SW 1271 (cell line): Measurements from ENCODE around the gene SESTD1.

Experiments used
- DNase-seq, 2 experiments: peaks; one replicate each; lab custom pipeline; 2025; lab: John Stamatoyannopoulos, UW

The SESTD1 gene

DNA sequence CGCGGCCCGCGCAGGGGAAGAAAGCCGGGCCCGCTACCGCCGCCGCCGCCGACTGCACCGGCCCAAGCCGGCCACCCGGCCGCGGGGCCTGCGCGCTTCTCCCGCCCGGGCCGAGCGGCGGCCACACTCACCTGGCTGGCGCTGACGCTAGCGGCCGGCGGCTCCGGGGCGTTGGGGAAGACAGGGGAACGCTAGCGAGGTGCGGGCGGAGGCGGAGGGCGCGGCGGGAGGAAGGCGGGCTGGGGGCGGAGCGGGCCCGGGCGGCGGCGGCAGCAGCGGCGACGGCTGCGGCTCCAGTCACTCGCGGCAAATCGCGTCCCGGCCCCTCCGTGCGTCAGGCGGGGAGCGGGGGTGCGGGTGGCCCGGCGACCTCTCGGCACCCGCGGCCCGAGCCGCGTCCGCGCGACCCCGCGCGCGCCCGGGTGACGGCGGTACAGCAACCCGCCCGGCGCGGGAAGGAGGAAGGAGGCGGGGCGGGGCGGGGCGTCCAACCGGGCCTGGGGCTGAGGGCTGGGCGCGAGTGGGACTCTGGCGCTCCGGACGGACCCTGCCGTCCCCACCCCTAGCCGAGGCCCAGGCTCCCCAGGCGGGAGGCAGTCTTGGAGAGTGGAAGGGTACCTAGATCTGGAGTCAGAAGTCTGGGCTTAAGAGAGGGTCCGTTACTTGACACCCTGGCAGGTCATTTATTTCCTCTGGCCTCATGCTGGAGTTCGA lies at the start of gene SESTD1:
TSS of gene SESTD1 (minus strand) at position 465 of the 714 bp plus-strand sequence. CDS start 72,991 bp downstream, outside the sequence.
- DNase-seq: peak in 1 of 2 experiments; percentile 24

DNA sequence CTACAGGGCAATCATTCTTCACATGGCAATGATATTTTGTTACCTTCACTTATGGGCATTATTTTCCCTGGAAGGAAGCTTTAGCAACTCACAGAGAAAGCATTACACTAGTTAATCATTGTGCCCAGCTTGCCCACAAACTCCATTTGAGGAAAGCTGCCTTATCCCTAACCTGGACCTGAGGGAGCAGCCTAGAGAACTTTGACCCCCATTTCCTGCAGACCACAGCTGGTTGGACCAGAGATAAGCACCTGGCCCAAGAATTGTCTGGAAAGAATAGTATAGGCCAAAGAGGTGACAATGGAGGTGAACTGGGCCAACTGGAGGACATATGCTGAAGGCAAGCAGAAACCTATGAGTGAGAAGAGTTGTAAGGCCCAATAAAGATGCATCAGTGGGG lies 48.4 kb upstream of the SESTD1 start:
- no peak for DNase-seq

- no peak for DNase-seq
Measured at GRCh38 chr2:179311101-179311500, 46.5 kb upstream of the SESTD1 start.

DNA sequence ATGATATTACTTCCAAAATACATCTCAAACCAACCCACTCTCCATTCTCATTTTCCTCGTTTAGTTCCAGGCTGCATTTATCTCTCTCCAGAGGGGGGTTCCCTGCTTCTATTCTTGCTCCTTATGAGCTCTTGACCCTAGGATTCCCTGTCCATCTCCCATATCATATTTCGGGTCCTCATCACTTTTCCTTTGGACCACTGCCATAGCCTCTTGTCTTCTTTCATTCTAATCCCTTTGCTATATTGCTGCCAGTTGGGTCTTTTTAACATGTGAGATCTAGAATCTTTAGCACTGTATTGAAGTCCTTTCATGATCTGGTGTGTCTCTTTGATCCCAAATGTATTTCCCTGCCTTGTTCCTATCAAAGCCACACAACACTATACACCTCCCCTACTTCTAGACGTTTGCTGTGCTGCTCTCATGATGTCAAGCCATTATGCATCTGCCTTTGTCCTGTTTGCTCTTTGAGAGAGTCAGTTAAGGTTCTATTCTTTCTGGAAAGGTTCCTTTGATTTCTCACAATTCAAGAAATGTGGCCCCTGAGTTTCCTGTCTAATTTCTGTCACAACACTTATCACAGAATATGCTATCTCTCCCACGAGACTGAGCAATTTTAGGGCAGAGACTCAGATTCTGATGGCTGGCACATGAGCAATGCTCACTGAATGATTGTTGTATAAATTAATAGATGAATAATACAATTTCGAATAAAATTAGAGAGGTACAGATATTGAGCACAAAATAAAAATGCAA lies 43.2 kb upstream of the SESTD1 start:
- DNase-seq: no peak

DNA sequence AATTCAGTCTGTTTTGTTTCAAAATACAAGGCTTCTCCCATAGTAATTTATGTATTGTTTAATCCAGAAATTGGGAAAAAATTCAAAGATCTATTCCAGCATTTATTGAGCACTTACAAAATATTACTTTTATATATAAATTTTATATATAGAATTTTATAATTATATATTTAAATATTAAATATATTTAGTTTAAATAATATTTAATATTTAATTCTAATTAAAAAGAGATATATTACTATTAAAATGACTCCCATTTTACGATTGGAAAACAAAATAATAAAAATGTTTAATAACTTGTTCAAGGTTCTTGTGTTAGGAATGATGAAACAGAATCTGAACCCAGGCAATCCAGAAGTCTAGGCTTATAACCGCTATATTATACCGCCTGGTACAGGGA lies 40.5 kb upstream of the SESTD1 start:
- no peak for DNase-seq

DNA sequence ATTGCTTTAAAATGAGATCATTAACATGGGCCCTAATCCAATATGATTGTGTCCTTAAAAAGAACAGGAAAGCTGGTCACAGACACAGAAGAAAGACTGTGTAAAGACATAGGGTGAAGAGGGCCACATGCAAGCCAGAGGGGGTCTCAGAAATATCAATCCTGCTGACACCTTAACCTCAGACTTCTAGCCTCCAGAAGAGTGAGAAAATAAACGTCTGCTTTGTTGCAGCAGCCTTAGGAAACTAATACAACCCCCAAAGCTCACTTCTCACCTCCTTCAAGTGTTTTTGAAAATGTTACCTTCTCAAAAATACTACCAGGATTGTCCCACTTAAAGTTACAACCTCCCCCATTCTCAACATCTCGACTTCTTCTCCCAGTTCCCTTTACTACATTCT lies 39.8 kb upstream of the SESTD1 start:
- no peak for DNase-seq

GRCh38 chr2:179302764-179303571 lies 38.3 kb upstream of the SESTD1 start:
- no peak for DNase-seq

DNA sequence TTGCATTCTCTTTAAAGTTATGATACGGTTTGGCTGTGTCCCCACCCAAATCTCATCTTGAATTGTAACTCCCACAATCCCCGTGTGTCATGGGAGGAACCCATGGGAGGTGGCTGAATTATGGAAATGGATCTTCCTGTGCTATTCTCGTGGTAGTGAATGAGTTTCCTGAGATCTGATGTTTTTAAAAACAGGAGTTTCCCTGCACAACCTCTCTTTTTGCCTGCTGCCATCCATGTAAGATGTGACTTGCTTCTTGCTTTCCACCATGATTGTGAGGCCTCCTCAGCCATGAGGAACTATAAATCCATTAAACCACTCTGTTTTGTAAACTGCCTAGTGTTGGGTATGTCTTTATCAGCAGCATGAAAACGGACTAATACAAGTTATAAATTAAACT lies 37.5 kb upstream of the SESTD1 start:
- DNase-seq: no peak

DNA sequence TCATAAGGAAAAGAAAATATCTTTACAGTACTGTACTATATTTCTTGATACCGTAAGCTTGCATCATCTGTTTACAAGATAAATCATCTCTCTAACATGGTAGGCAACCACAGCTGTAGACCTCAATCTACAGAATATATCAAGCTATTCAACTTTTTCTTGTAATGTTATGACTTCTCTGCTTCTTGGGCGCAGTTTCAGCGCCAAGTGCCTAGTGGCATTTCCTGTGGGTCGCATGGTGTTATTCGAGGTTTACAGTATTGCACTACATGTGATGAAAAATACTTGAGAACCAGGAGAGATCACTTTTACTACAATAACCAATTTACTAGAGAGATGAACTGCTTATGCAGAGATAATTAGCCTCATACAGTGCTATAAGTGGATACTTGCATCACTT lies 34.0 kb upstream of the SESTD1 start:
- DNase-seq: no peak

- DNase-seq: no peak
Measured at GRCh38 chr2:179297927-179298326, 33.3 kb upstream of the SESTD1 start.

GRCh38 chr2:179290329-179290728 lies 25.7 kb upstream of the SESTD1 start:
- no peak for DNase-seq

DNA sequence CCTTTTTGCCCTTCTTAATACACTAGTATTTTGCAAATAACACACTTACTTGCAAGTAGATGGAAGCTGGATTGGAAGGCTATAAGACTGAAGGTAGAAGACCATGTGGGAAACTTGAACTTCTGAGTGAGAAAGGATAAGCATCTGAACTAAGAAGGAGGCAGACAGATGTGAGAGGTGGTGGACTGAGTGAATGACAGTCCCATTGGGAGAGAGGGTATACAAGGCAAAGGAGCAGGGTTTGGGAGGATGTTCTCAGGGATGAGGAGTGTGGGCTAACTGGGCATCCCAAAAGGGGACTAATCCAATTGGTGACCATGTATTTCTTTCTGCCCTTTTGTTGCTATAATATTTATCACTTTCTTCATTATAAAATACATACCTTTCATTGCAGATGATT lies 20.4 kb upstream of the SESTD1 start:
- no peak for DNase-seq

- no peak for DNase-seq
Measured at GRCh38 chr2:179277429-179278196, 13.0 kb upstream of the SESTD1 start.

DNA sequence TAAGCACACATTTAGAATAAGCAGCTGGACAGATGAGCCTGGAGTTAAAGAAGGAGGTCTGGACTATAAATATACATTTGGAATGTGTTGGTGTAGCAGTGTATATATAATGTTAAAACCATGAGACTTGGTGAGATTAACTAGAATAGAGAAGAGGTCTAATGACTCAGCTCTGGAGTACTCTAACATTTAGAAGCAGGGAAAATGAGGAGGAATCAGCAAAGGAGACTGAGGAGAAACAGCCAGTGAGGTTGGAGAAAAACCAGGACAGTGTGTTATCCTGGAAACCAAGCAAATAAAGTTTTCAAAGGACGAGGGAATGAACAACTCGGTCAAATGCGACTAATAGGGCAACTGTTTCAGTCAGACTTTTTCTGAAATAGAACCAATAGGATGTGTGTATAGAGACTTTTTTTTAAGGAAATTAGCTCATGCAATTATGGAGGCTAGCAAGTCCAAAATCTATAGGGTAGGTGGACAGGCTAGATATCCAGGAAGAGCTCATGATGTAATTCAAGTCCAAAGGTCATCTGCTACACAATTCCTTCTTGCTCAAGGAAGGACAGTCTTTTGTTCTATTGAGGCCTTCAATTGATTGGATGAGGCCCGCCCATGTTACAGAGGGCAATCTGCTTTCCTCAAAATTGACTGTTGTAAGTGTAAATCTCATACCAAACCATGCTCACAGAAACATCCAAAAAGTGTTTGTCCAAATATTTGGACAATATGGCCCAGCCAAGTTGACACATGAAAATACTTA lies 10.8 kb upstream of the SESTD1 start:
- no peak for DNase-seq

- no peak for DNase-seq
Measured at GRCh38 chr2:179274749-179275148, 10.1 kb upstream of the SESTD1 start.

DNA sequence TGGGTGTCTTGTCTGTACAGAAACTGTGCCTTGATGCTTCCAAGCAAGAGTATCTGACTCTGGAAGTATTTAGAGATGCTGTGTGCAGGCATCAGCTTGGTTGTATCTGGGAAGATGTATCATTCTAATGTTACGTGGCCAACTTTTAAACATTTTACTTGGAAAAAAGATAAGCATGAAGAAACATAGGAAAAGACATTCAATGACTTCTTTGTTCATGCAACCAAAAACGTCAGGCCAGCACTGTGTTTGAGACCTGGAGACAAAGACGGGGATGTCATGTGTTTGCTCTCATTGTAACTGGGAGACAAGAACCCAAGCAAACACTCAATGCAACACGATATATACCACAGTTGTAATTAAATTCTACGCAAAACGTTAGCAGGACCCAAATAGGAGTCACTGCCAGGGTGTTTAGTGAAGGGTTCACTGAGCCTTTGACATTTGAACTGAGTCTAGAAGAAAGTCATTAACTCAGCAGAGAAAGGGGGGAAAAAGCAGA lies 8.9 kb upstream of the SESTD1 start:
- no peak for DNase-seq

GRCh38 chr2:179272406-179273192 lies 8.0 kb upstream of the SESTD1 start:
- DNase-seq: no peak

DNA sequence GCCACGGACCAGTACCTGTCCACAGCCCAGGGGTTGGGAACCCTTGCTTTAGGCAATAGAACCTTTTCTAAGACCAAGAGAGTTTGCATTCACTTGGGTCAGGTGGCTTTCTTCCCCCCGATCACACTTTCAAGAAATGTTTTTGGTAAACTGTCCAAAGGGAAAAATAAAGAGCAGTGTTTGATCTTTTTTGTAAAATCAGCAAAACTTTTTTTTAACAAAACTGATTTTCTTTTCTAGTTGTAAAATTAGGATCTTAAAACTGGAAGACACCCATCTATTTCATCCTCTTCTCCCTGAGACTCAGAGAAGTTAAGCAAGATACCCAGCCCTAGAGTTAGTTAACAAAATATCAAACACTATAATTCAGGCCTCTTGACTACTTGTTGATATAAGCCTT lies 6.1 kb upstream of the SESTD1 start:
- DNase-seq: no peak

GRCh38 chr2:179268277-179268925 lies 3.8 kb upstream of the SESTD1 start:
- DNase-seq: no peak

GRCh38 chr2:179266271-179266670 lies 1.6 kb upstream of the SESTD1 start:
- no peak for DNase-seq
